NCI-H1417 (cell line): ENCODE data around the gene PDE3A.
"Not testable (repeated sequence)": the region's sequence is repeated elsewhere in the genome, so short reads cannot be mapped to it uniquely, and the experiment has no call there.

ENCODE experiments used
- DNase-seq, 3 experiments: peaks; one replicate each; lab custom pipeline; 2025; lab: John Stamatoyannopoulos, UW

Gene PDE3A

GRCh38 chr12:20374795-20375194, 6.5 kb downstream of the PDE3A start:
- DNase-seq, result no peak

- DNase-seq, result no peak
Measured at GRCh38 chr12:20375560-20375959, 7.2 kb downstream of the PDE3A start.

- DNase-seq, result peak in 2 of 3 experiments; percentile 10 to 48
Measured at GRCh38 chr12:20376984-20377383, 8.6 kb downstream of the PDE3A start.

GRCh38 chr12:20377750-20378149, 9.4 kb downstream of the PDE3A start:
- no peak for DNase-seq

GRCh38 chr12:20382117-20382516, 13.8 kb downstream of the PDE3A start:
- no peak for DNase-seq

- no peak for DNase-seq
Measured at GRCh38 chr12:20383612-20384011, 15.3 kb downstream of the PDE3A start.

- DNase-seq, result not testable (repeated sequence)
Measured at GRCh38 chr12:20384836-20385235, 16.5 kb downstream of the PDE3A start.

GRCh38 chr12:20390846-20391245, 22.5 kb downstream of the PDE3A start:
- no peak for DNase-seq

- DNase-seq, result no peak
Measured at GRCh38 chr12:20392339-20392738, 24.0 kb downstream of the PDE3A start.

GRCh38 chr12:20393707-20394106, 25.4 kb downstream of the PDE3A start:
- no peak for DNase-seq

- no peak for DNase-seq
Measured at GRCh38 chr12:20395791-20396550, 27.6 kb downstream of the PDE3A start.

- DNase-seq, result no peak
Measured at GRCh38 chr12:20398686-20399085, 30.3 kb downstream of the PDE3A start.

GRCh38 chr12:20400003-20400402, 31.7 kb downstream of the PDE3A start:
- DNase-seq, result no peak

GRCh38 chr12:20403230-20403629, 34.9 kb downstream of the PDE3A start:
- DNase-seq, result no peak

- peak in 1 of 3 experiments; percentile 54 for DNase-seq
Measured at GRCh38 chr12:20404576-20405346, 36.4 kb downstream of the PDE3A start.

- DNase-seq, result no peak
Measured at GRCh38 chr12:20409607-20410377, 41.5 kb downstream of the PDE3A start.

- DNase-seq, result no peak
Measured at GRCh38 chr12:20410734-20411133, 42.4 kb downstream of the PDE3A start.

- DNase-seq, result peak in 2 of 3 experiments; percentile 10 to 48
Measured at GRCh38 chr12:20411345-20411744, 43.0 kb downstream of the PDE3A start.

GRCh38 chr12:20415028-20415427, 46.7 kb downstream of the PDE3A start:
- DNase-seq, result no peak

- DNase-seq, result no peak
Measured at GRCh38 chr12:20415641-20416040, 47.3 kb downstream of the PDE3A start.

- DNase-seq, result no peak
Measured at GRCh38 chr12:20420557-20420956, 52.2 kb downstream of the PDE3A start.

- peak in 1 of 3 experiments; percentile 29 for DNase-seq
Measured at GRCh38 chr12:20421421-20421820, 53.1 kb downstream of the PDE3A start.
